SK-N-SH (cell line): ENCODE measurements around the gene PRKN. TPM values are rescaled to one million over a fixed set of nuclear protein-coding genes. Genes with fewer than 3 reads are reported as not detected.

Experiments
- CTCF ChIA-PET: fragments of 300-600, 350-600 bp; formaldehyde crosslinking; extraction: SDS; loops from one replicate; lab custom pipeline; 2021; lab: Yijun Ruan, JAX
- POLR2A ChIA-PET: fragments of 350-600 bp; sonication (Branson Sonifier 250); formaldehyde crosslinking; extraction: SDS; loops from one replicate; lab custom pipeline; 2020; ENCODE audit warnings: antibody characterized with exemption, inconsistent platforms; lab: Yijun Ruan, JAX
- DNase-seq: peaks from one replicate; pipeline ENCODE4 v3.0.0; 2012
- H2AFZ ChIP-seq: fragments of 200-600 bp; sonication (generic); 2 replicates; pipeline ENCODE4 v1.8.1; 2016; ENCODE audit warnings: antibody characterized with exemption, mild to moderate bottlenecking, low read depth
- H3F3A ChIP-seq: fragments of 200-600 bp; sonication (generic); replicated peaks from 2 replicates; pipeline ENCODE3; 2016; ENCODE audit warnings: antibody characterized with exemption, mild to moderate bottlenecking; ENCODE audit not compliant: insufficient read depth
- H3K27ac ChIP-seq, 2 experiments: fragments of 200-500 bp in 1 of 2; fragments of 200-600 bp in 1 of 2; sonication (Bioruptor generic) in 1 of 2; sonication (generic), shearing (Covaris generic) in 1 of 2; 2 replicates each; pipeline versions ENCODE4 v1.5.1 to v1.6.1; 2014 to 2016; ENCODE audit warnings: low read depth in 2 of 2, inconsistent platforms in 1 of 2, low read length in 1 of 2, mild to moderate bottlenecking in 1 of 2, mixed read lengths in 1 of 2
- H3K27me3 ChIP-seq: fragments of 200-600 bp; sonication (generic), shearing (Covaris generic); 2 replicates; pipeline ENCODE4 v1.6.1; 2016; ENCODE audit warnings: mixed run types; ENCODE audit not compliant: insufficient read depth
- H3K36me3 ChIP-seq, 2 experiments: fragments of 200-500 bp in 1 of 2; fragments of 200-600 bp in 1 of 2; sonication (Bioruptor generic) in 1 of 2; sonication (generic) in 1 of 2; replicated peaks in 1 of 2; 2 replicates each; pipeline versions ENCODE3 to v1.5.1; 2014 to 2016; ENCODE audit warnings: low read length in 1 of 2, mild to moderate bottlenecking in 1 of 2; ENCODE audit not compliant: insufficient read depth in 2 of 2, control insufficient read depth in 1 of 2
- H3K4me1 ChIP-seq, 2 experiments: fragments of 200-500 bp in 1 of 2; fragments of 200-600 bp in 1 of 2; sonication (Bioruptor generic) in 1 of 2; sonication (generic), shearing (Covaris generic) in 1 of 2; 2 replicates each; pipeline versions ENCODE4 v1.5.1 to v1.6.1; 2014 to 2016; ENCODE audit warnings: low read depth in 1 of 2, low read length in 1 of 2, mixed run types in 1 of 2; ENCODE audit not compliant: insufficient read depth in 2 of 2, control insufficient read depth in 1 of 2
- H3K4me2 ChIP-seq: fragments of 200-600 bp; sonication (generic), shearing (Covaris generic); 2 replicates; pipeline ENCODE4 v1.6.1; 2017; ENCODE audit warnings: mixed run types
- H3K4me3 ChIP-seq, 2 experiments: fragments of 200-500 bp in 1 of 2; fragments of 200-600 bp in 1 of 2; sonication (Bioruptor generic) in 1 of 2; sonication (generic), shearing (Covaris generic) in 1 of 2; 2 replicates each; pipeline versions ENCODE4 v1.5.1 to v1.8.1; 2014 to 2016; ENCODE audit warnings: low read depth in 2 of 2, inconsistent platforms in 1 of 2, low read length in 1 of 2, mild to moderate bottlenecking in 1 of 2, mixed read lengths in 1 of 2, moderate library complexity in 1 of 2
- H3K79me2 ChIP-seq: fragments of 200-600 bp; sonication (generic); 2 replicates; pipeline ENCODE4 v1.8.1; 2017; ENCODE audit warnings: mild to moderate bottlenecking; ENCODE audit not compliant: insufficient read depth
- H3K9ac ChIP-seq: fragments of 200-600 bp; sonication (generic); 2 replicates; pipeline ENCODE4 v1.6.1; 2017; ENCODE audit warnings: mixed run types
- H3K9me2 ChIP-seq: fragments of 200-600 bp; sonication (generic); 2 replicates; pipeline ENCODE4 v1.6.1; 2017; ENCODE audit warnings: mixed run types
- H3K9me3 ChIP-seq: fragments of 200-600 bp; sonication (generic); 2 replicates; pipeline ENCODE4 v1.6.1; 2017; ENCODE audit warnings: mixed run types, mild to moderate bottlenecking, moderate library complexity
- H4K20me1 ChIP-seq: fragments of 200-600 bp; sonication (generic); 2 replicates; pipeline ENCODE4 v1.6.1; 2017; ENCODE audit warnings: mild to moderate bottlenecking, mixed run types; ENCODE audit not compliant: insufficient read depth
- CHD2 ChIP-seq: fragments of 150-350 bp; IDR thresholded peaks from 2 replicates; pipeline ENCODE4 v1.6.1; 2018; ENCODE audit warnings: low read length; ENCODE audit not compliant: partially characterized antibody
- EP300 ChIP-seq, 2 experiments: IDR thresholded peaks; 2 replicates each; pipeline versions ENCODE4 v1.4.0 to v1.6.1; 2012; ENCODE audit warnings: borderline replicate concordance in 1 of 2, low read depth in 1 of 2, low read length in 1 of 2
- EZH2phosphoT487 ChIP-seq: fragments of 200-600 bp; sonication (generic); IDR thresholded peaks from 2 replicates; pipeline ENCODE4 v1.6.1; 2017; ENCODE audit warnings: low read depth, mixed run types, mild to moderate bottlenecking, antibody characterized with exemption, moderate library complexity, borderline replicate concordance
- FOSL2 ChIP-seq: IDR thresholded peaks from 2 replicates; pipeline ENCODE4 v1.4.0; 2012; ENCODE audit warnings: low read depth, mild to moderate bottlenecking, moderate library complexity, borderline replicate concordance
- GATA2 ChIP-seq: sonication (generic); formaldehyde crosslinking; IDR thresholded peaks from 2 replicates; pipeline ENCODE4 v1.5.0; 2020; ENCODE audit warnings: mild to moderate bottlenecking, missing genetic modification reagents
- JUND ChIP-seq: IDR thresholded peaks from 2 replicates; pipeline ENCODE4 v1.4.0; 2012
- MEF2A ChIP-seq: IDR thresholded peaks from 2 replicates; pipeline ENCODE4 v1.4.0; 2012; ENCODE audit warnings: low read depth, borderline replicate concordance
- MXI1 ChIP-seq: IDR thresholded peaks from 2 replicates; pipeline ENCODE4 v1.6.1; 2012; ENCODE audit warnings: mild to moderate bottlenecking, low read depth, low read length, improper control_type of control experiment
- NFIC ChIP-seq: IDR thresholded peaks from 2 replicates; pipeline ENCODE4 v1.4.0; 2012; ENCODE audit warnings: borderline replicate concordance
- NRF1 ChIP-seq: IDR thresholded peaks from 2 replicates; pipeline ENCODE4 v1.6.1; 2012; ENCODE audit warnings: low read depth, mild to moderate bottlenecking, low read length
- RAD21 ChIP-seq: IDR thresholded peaks from 2 replicates; pipeline ENCODE4 v1.6.1; 2012; ENCODE audit warnings: mild to moderate bottlenecking, low read length
- RXRA ChIP-seq: IDR thresholded peaks from 2 replicates; pipeline ENCODE4 v1.4.0; 2012; ENCODE audit warnings: low read depth, mild to moderate bottlenecking, borderline replicate concordance
- SIN3A ChIP-seq: IDR thresholded peaks from 2 replicates; pipeline ENCODE4 v1.6.1; 2012; ENCODE audit warnings: low read depth, mild to moderate bottlenecking, low read length, moderate library complexity, borderline replicate concordance
- TEAD4 ChIP-seq: IDR thresholded peaks from 2 replicates; pipeline ENCODE4 v1.4.0; 2012; ENCODE audit warnings: mild to moderate bottlenecking, borderline replicate concordance; ENCODE audit not compliant: insufficient read depth
- WGBS: methylation state at CpG from one replicate; pipeline ENCODE4 v1.1.6; 2017; ENCODE audit warnings: low lambda C conversion rate; 5-methylcytosine and 5-hydroxymethylcytosine counted together
- polyA plus RNA-seq, 3 experiments: library from polyadenylated mRNA; depleted of rRNA; stranded (reverse); fragments of >200 nt; gene quantifications; 2 replicates each; pipeline ENCODE4 v1.2.3, GENCODE V29; 2012
- TF ChIP-seq, protein P1 (sequence below): IDR thresholded peaks from 2 replicates; pipeline ENCODE4 v1.4.0; 2012; ENCODE audit warnings: low read depth, borderline replicate concordance
- TF ChIP-seq, protein P2 (sequence below): fragments of 200-600 bp; sonication (generic); IDR thresholded peaks from 2 replicates; pipeline ENCODE4 v1.6.1; 2017; ENCODE audit warnings: antibody characterized with exemption, mild to moderate bottlenecking, moderate library complexity
- TF ChIP-seq, protein P3 (sequence below): IDR thresholded peaks from 2 replicates; pipeline ENCODE4; 2012
- TF ChIP-seq, protein P4 (sequence below): fragments of 150-350 bp; IDR thresholded peaks from 2 replicates; pipeline ENCODE4 v1.6.1; 2017; ENCODE audit warnings: antibody characterized with exemption, low read length, low read depth, borderline replicate concordance

The PRKN gene
- polyA plus RNA-seq, 1 of the 3 experiments (the other 2 are of a cell fraction), result 0.76 TPM

DNA sequence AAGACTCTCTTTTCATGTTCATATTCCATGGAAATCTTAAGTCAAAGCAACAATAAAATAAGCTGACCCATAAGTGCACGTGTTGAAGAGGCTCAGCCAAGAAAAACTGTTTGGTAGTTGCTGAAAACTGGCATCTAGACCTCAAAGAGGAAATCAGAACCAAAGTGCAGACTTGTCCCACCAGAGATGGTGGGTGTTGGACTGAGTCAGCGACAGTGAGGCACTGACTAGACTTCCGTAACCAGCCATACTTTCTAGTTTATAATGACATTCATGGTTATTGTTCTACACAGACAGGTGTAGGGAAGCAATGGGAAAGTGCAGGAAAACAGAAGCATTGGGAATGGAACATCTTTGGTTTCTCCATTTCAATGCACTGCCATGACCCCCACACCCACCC, 1278.0 kb downstream of the PRKN start:
- no peaks in the 10 kb centered on the region for H3K9me2 ChIP-seq
- H3K4me1 ChIP-seq, result peaks cover 0 to 10% of the 10 kb centered on the region in 2 experiments; a peak in 1 of 4 replicates
- CTCF ChIA-PET, result no interaction called here
- H3K79me2 ChIP-seq, result no peaks in the 10 kb centered on the region
- H2AFZ ChIP-seq, result no peak overlapping the region
- WGBS, result 83% methylated on average over 3 of the region's 3 CpGs
- no peak for TF ChIP-seq CHD2
- no peak for TF ChIP-seq TEAD4
- no peak for TF ChIP-seq NFIC
- TF ChIP-seq EZH2phosphoT487, result no peak
- no peak for TF ChIP-seq MXI1
- TF ChIP-seq, protein P1, sequence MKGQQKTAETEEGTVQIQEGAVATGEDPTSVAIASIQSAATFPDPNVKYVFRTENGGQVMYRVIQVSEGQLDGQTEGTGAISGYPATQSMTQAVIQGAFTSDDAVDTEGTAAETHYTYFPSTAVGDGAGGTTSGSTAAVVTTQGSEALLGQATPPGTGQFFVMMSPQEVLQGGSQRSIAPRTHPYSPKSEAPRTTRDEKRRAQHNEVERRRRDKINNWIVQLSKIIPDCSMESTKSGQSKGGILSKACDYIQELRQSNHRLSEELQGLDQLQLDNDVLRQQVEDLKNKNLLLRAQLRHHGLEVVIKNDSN, result no peak
- no peak for TF ChIP-seq RAD21
- TF ChIP-seq, protein P2, sequence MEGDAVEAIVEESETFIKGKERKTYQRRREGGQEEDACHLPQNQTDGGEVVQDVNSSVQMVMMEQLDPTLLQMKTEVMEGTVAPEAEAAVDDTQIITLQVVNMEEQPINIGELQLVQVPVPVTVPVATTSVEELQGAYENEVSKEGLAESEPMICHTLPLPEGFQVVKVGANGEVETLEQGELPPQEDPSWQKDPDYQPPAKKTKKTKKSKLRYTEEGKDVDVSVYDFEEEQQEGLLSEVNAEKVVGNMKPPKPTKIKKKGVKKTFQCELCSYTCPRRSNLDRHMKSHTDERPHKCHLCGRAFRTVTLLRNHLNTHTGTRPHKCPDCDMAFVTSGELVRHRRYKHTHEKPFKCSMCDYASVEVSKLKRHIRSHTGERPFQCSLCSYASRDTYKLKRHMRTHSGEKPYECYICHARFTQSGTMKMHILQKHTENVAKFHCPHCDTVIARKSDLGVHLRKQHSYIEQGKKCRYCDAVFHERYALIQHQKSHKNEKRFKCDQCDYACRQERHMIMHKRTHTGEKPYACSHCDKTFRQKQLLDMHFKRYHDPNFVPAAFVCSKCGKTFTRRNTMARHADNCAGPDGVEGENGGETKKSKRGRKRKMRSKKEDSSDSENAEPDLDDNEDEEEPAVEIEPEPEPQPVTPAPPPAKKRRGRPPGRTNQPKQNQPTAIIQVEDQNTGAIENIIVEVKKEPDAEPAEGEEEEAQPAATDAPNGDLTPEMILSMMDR, result no peak
- TF ChIP-seq SIN3A, result no peak
- TF ChIP-seq, protein P3, sequence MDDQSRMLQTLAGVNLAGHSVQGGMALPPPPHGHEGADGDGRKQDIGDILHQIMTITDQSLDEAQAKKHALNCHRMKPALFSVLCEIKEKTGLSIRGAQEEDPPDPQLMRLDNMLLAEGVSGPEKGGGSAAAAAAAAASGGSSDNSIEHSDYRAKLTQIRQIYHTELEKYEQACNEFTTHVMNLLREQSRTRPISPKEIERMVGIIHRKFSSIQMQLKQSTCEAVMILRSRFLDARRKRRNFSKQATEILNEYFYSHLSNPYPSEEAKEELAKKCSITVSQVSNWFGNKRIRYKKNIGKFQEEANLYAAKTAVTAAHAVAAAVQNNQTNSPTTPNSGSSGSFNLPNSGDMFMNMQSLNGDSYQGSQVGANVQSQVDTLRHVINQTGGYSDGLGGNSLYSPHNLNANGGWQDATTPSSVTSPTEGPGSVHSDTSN, result no peak
- no peak for TF ChIP-seq FOSL2
- no peaks in the 10 kb centered on the region for H3K9me3 ChIP-seq
- no peak for DNase-seq
- H3K4me3 ChIP-seq, result no peak overlapping the region
- H3K4me2 ChIP-seq, result no peak overlapping the region
- no peaks in the 10 kb centered on the region for H4K20me1 ChIP-seq
- no peak overlapping the region for H3K27ac ChIP-seq
- peaks cover 0 to 3% of the 10 kb centered on the region in 2 experiments for H3K36me3 ChIP-seq
- no peak overlapping the region for H3K9ac ChIP-seq
- POLR2A ChIA-PET, result no interaction called here
- no peaks in the 10 kb centered on the region for H3F3A ChIP-seq
- no peaks in the 10 kb centered on the region for H3K27me3 ChIP-seq

DNA sequence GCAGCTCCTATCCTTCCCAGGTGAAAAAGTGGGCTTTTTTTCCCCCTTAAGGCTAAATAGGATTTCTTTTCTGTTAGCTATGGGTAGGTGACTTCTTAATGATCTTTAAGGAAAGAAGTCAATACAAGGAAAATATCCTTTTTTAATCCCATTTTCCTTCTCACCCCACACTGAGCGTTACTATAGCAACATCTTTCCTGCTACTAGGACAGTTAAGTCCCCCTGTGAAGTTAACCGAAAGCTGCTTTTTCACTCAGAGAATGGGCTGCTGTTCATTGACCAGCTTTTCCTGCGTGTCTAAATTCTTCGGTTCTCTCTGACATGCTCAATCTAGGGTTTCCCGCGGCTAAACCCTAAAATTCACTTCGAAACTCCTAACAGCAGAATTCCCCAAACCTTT, 1280.6 kb downstream of the PRKN start:
- Histone ChIP-seq H3K9me3 (no peaks in the 10 kb centered on the region), H3K36me3 (peaks cover 0 to 3% of the 10 kb centered on the region in 2 experiments), H3K9ac (no peak overlapping the region), H2AFZ (no peak overlapping the region; the same call in 1 of the 2 replicates), H4K20me1 (no peaks in the 10 kb centered on the region), H3K4me1 (peaks cover 0 to 18% of the 10 kb centered on the region in 2 experiments; a peak in 1 of 4 replicates), H3K79me2 (no peaks in the 10 kb centered on the region), H3K27ac (no peak overlapping the region), H3F3A (no peaks in the 10 kb centered on the region), H3K4me2 (no peak overlapping the region), H3K27me3 (no peaks in the 10 kb centered on the region), H3K4me3 (no peak overlapping the region), H3K9me2 (no peaks in the 10 kb centered on the region)
- WGBS, result 97% methylated on average over 7 of the region's 7 CpGs
- no peak for DNase-seq
- ChIA-PET CTCF (interaction anchor here (2.7 kb wide), 1 partner anchor 29 kb away, joined by 18 read pairs; no protein-coding TSS in a partner anchor), POLR2A (no interaction called here)
- no peak for TF ChIP-seq JUND
- TF ChIP-seq EP300 (IDR thresholded peaks at IDR 0.05; ENCODE audit: borderline replicate concordance in 1 of 2, low read depth in 1 of 2, low read length in 1 of 2), result no peak
- TF ChIP-seq, protein P4, sequence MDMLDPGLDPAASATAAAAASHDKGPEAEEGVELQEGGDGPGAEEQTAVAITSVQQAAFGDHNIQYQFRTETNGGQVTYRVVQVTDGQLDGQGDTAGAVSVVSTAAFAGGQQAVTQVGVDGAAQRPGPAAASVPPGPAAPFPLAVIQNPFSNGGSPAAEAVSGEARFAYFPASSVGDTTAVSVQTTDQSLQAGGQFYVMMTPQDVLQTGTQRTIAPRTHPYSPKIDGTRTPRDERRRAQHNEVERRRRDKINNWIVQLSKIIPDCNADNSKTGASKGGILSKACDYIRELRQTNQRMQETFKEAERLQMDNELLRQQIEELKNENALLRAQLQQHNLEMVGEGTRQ, result no peak
- no peak for TF ChIP-seq GATA2 (CRISPR knock-in tag)
- no peak for TF ChIP-seq NRF1
- TF ChIP-seq, protein P2, result no peak
- no peak for TF ChIP-seq TEAD4
- no peak for TF ChIP-seq EZH2phosphoT487
- TF ChIP-seq MEF2A, result no peak
- TF ChIP-seq, protein P1, result no peak
- TF ChIP-seq RAD21, result no peak
- TF ChIP-seq RXRA, result no peak
